NCI-H1694 (cell line): ENCODE measurements around the gene NKAIN2.
"Not testable (repeated sequence)": the region's sequence is repeated elsewhere in the genome, so short reads cannot be mapped to it uniquely, and the experiment has no call there.

ENCODE experiments used
- DNase-seq: peaks from one replicate; lab custom pipeline; 2025; lab: John Stamatoyannopoulos, UW

Gene NKAIN2

DNA sequence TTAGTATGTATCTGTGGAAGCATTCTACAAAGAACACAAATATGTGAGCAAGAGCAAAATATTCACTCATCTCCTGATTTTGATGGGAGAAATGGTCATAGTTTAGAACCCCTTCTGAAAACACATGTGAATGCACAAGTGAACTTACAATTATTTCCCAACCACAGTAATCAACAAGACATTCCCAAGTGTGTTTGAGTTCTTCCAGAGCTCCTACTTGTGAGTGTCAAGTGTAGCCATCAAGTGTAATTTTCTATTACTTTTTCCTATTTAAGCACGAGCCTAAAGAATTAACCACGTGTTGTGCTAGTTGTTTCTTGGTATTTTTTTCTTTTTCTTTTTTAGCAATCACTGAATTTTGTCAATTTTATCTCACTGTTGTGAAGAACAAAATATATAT lies 402.3 kb downstream of the NKAIN2 start:
- no peak for DNase-seq

GRCh38 chr6:124223611-124224345 lies 420.1 kb downstream of the NKAIN2 start:
- no peak for DNase-seq

GRCh38 chr6:124226396-124226795 lies 422.7 kb downstream of the NKAIN2 start:
- no peak for DNase-seq

DNA sequence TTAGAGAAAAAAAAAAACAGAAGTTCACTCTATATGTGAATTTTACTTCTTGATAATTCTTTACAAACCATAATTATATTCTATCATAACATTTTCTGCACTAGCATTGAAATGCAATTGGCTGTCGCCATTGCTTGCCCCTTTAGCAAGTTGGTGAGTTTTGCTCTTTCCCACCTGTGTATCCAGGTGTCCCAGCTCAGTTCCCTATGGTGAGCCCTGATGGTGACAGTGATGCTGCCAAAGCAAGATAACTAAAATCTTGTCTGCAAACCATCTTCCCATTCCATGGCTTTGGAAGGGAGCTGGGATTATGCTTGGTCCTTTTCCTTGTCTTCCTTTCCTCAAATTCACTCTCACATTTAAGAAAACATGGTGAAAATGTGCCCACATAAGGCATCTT lies 429.6 kb downstream of the NKAIN2 start:
- DNase-seq = no peak

- DNase-seq = peak; percentile 45
These were observed 431.1 kb downstream of the NKAIN2 start for GRCh38 chr6:124234801-124235200.

GRCh38 chr6:124237911-124238310 lies 434.2 kb downstream of the NKAIN2 start:
- DNase-seq = no peak

DNA sequence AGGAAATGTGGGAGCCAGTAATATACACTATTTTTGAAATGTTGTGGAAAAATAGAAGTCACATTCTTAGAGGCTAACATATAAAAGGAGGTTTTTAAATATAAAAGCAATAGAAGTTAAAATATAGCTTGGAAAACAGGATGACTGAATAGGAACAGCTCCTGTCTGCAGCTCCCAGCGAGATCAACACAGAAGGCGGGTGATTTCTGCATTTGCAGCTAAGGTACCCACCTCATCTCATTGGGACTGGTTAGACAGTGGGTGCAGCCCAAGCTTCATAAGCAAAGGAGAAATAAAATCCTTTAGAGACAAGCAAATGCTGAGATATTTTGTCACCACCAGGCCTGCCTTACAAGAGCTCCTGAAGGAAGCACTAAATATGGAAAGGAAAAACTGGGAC lies 434.7 kb downstream of the NKAIN2 start:
- DNase-seq = not testable (repeated sequence)

DNA sequence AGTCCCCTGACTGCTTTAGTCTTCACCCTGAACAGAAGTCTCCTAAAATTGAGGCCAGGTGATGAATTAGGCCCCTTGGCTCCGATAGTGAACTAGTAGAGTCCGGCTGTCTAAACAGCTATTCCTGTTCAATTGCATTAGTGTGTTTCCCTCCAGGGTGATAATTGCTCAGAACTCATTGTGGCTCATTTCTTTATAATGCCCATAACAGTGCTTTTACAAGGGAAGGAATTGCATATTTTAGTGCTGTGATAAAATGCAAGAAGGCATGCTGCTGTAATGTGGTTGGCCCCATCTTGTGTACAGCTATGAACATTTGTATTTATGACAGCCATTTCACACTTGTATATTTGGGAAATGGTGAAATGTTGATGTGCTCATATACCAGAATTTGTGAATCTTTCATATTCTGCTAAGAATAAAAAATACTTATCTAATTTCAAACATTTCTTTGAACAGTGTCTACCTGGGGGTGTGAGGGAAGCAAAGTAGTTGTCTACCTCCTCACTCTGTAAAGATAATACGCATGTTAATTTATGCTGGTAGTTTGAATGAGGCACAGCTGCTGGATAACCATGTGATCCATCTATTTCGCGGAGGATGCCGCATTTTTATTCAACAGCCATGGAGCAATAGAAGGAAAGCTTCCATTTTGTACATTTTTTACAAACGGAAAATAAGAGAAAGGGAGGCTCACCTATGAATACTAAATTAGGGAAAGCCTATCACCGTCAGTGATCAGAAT lies 451.4 kb downstream of the NKAIN2 start:
- DNase-seq = no peak

- no peak for DNase-seq
These were observed 456.7 kb downstream of the NKAIN2 start for GRCh38 chr6:124260337-124260736.

- DNase-seq = no peak
These were observed 466.1 kb downstream of the NKAIN2 start for GRCh38 chr6:124269733-124270132.

DNA sequence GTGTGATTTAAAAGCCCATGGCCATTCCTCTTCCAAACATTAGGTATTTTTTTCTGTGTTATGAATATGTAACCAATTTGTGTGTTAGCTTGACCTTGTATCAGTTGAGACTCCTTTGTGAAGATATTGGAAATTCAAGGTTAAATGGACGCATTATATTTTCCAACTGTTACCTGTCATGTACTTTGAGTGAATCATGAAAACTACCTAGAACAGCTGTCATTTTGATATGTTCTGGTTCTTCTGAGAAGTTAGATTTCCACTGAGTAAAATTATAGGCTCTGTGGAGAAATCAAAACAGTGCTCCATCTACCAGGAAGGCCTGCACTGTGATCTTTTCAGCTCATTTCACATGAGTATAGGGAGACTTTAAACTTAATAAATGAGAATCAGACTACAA lies 470.0 kb downstream of the NKAIN2 start:
- no peak for DNase-seq

- DNase-seq = no peak
These were observed 478.9 kb downstream of the NKAIN2 start for GRCh38 chr6:124282541-124282940.

- DNase-seq = no peak
These were observed 479.8 kb downstream of the NKAIN2 start for GRCh38 chr6:124283486-124283885.

- no peak for DNase-seq
These were observed 481.5 kb downstream of the NKAIN2 start for GRCh38 chr6:124285146-124285545.

- DNase-seq = no peak
These were observed 491.0 kb downstream of the NKAIN2 start for GRCh38 chr6:124294574-124295200.

- DNase-seq = no peak
These were observed 493.8 kb downstream of the NKAIN2 start for GRCh38 chr6:124297507-124297906.

DNA sequence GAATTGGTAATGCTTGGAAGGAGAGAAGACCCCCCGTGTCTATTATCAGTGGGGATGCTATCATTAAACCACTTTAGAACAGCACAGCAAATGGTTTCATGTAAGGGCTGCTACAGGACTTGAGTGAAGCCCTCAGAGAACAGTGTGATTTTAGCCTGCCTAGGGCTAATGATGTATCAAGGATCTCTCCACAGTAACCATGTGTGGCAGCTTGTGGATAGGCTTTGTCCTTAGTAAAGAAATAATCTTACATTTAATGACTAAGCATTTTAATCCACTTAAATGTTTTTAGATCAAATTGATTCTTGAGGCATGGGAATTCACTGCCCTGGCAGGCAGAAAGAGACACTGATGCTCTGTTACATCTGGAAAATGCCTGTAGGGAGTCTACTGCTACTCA lies 495.1 kb downstream of the NKAIN2 start:
- no peak for DNase-seq

GRCh38 chr6:124300907-124301306 lies 497.2 kb downstream of the NKAIN2 start:
- not testable (repeated sequence) for DNase-seq

DNA sequence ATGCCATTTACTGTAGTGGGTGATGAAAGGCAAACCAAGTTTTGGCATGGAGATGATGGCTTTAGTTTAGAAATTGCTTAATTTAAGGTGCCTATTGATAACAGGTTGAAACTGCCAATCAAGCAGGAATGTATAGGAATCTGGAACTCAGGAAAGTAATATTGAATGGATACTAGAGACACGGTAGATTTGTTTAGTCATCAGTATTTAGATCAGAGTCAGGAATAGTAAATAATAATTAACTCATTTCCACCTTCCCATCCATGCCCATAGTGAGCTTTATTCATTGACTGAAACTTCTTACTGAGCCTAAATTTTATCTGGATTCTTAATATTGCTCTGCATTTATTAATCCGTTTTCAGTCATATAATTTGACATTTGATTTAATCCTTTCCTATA lies 500.3 kb downstream of the NKAIN2 start:
- DNase-seq = no peak

- no peak for DNase-seq
These were observed 506.5 kb downstream of the NKAIN2 start for GRCh38 chr6:124310139-124310538.

DNA sequence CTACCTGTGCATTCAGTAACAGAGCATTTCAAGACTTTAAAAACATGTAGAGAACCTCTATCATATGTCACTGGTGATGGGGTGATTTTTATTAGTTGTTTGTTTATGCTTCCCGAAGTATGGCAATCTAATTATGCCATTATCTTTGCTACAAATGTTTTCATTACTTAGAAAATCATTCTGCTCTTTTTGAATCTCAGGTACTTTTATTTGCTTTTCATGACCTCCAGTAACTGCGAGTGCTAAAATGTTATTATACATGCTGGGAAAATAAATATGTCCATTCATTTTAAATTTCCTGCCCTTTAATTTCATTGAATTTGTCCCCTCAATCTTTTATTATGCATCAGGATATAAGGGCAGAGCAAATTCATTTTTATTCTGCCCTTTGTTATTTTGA lies 515.7 kb downstream of the NKAIN2 start:
- no peak for DNase-seq

- no peak for DNase-seq
These were observed 520.6 kb downstream of the NKAIN2 start for GRCh38 chr6:124324237-124324636.

DNA sequence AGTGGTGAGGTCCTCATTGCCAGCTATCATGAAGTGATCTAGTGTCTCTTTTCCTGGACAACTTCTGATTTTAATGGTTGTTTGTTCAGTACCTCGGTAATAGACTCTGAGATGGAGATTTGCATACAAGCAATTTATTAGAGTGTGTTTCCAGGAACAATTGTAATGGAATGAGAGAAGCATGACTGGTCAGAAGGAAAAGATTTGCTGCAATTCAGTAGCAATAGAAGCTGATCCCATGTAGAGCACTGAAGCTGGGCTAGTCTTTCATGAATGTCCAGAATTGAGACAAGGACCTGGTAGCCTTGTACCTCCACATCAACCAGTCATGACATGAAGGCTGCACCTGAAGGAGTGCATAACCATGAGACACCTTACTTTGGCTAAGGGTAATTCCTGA lies 526.5 kb downstream of the NKAIN2 start:
- DNase-seq = no peak
